Body of pancreas (tissue), 4 donors: ENCODE data around the gene STX2.
"Not testable (repeated sequence)": the region's sequence is repeated elsewhere in the genome, so short reads cannot be mapped to it uniquely, and the experiment has no call there.

Source experiments
- POLR2A ChIP-seq, 3 donors: fragments of 450-650 bp; IDR thresholded peaks; one replicate each; pipeline ENCODE4 v1.6.1; 2016; ENCODE audit warnings: antibody characterized with exemption in 3 of 3, mild to moderate bottlenecking in 2 of 3
- TF ChIP-seq, protein P1 (sequence below), 7 experiments: fragments of 450-650 bp in 4 of 7; fragments of 200-600 bp in 3 of 7; sonication (generic) in 3 of 7; IDR thresholded peaks; one replicate each; pipeline ENCODE4 v1.5.1; 2016 to 2019; ENCODE audit warnings: antibody characterized with exemption in 7 of 7

DNA sequence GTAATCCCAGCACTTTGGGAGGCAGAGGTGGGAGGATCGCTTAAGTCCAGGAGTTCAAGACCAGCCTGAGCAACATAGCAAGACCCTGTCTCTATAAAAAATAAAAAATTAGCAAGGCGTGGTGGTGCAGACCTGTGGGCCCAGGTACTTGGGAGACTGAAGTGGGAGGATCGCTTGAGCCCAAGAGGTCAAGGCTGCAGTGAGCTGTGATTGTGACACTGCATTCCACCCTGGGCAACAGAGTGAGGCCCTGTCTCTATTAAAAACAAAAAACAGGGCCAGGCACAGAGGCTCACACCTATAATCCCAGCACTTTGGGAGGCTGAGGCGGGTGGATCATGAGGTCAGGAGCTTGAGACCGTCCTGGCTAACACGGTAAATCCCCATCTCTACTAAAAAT, 9.1 kb upstream of the STX2 start:
- TF ChIP-seq, protein P1, sequence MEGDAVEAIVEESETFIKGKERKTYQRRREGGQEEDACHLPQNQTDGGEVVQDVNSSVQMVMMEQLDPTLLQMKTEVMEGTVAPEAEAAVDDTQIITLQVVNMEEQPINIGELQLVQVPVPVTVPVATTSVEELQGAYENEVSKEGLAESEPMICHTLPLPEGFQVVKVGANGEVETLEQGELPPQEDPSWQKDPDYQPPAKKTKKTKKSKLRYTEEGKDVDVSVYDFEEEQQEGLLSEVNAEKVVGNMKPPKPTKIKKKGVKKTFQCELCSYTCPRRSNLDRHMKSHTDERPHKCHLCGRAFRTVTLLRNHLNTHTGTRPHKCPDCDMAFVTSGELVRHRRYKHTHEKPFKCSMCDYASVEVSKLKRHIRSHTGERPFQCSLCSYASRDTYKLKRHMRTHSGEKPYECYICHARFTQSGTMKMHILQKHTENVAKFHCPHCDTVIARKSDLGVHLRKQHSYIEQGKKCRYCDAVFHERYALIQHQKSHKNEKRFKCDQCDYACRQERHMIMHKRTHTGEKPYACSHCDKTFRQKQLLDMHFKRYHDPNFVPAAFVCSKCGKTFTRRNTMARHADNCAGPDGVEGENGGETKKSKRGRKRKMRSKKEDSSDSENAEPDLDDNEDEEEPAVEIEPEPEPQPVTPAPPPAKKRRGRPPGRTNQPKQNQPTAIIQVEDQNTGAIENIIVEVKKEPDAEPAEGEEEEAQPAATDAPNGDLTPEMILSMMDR (IDR thresholded peaks at IDR 0.05) = not testable (repeated sequence)
- TF ChIP-seq POLR2A (IDR thresholded peaks at IDR 0.05) = not testable (repeated sequence)
